GM12801 (cell line): ENCODE results near the gene SCMH1.

Source experiments
- TF ChIP-seq, protein P1 (sequence below): IDR thresholded peaks from one replicate; pipeline ENCODE4 v1.5.1; 2011; ENCODE audit warnings: control low read depth; ENCODE audit not compliant: insufficient read length; ENCODE audit errors: extremely low read depth

SCMH1 gene

GRCh38 chr1:41072051-41072450 lies 170.1 kb downstream of the SCMH1 start:
- TF ChIP-seq, protein P1, sequence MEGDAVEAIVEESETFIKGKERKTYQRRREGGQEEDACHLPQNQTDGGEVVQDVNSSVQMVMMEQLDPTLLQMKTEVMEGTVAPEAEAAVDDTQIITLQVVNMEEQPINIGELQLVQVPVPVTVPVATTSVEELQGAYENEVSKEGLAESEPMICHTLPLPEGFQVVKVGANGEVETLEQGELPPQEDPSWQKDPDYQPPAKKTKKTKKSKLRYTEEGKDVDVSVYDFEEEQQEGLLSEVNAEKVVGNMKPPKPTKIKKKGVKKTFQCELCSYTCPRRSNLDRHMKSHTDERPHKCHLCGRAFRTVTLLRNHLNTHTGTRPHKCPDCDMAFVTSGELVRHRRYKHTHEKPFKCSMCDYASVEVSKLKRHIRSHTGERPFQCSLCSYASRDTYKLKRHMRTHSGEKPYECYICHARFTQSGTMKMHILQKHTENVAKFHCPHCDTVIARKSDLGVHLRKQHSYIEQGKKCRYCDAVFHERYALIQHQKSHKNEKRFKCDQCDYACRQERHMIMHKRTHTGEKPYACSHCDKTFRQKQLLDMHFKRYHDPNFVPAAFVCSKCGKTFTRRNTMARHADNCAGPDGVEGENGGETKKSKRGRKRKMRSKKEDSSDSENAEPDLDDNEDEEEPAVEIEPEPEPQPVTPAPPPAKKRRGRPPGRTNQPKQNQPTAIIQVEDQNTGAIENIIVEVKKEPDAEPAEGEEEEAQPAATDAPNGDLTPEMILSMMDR = no peak

- TF ChIP-seq, protein P1 = no peak
Measured at GRCh38 chr1:41056907-41057306, 185.2 kb downstream of the SCMH1 start.

DNA sequence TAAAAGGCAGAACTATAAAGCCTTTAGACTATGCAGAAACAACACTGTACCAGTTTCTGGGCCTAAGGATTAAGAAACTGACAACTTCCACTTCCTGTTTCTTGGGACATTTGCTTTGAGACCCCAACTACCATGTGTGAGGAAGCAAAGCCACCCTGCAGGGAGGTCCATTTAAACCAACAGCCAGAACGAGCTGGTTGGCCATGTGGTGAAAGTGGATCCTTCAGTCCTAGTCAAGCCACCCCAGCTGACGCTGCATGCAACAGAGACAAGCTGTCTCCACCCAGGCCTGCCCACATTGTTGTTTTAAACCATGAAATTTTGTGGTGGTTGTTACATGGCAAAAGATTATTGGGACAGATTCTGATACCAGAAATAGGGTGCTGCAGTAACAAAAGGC lies 188.8 kb downstream of the SCMH1 start:
- TF ChIP-seq, protein P1 = no peak

GRCh38 chr1:41051022-41051421 lies 191.1 kb downstream of the SCMH1 start:
- TF ChIP-seq, protein P1 = no peak

GRCh38 chr1:41048540-41048939 lies 193.6 kb downstream of the SCMH1 start:
- TF ChIP-seq, protein P1 = no peak

DNA sequence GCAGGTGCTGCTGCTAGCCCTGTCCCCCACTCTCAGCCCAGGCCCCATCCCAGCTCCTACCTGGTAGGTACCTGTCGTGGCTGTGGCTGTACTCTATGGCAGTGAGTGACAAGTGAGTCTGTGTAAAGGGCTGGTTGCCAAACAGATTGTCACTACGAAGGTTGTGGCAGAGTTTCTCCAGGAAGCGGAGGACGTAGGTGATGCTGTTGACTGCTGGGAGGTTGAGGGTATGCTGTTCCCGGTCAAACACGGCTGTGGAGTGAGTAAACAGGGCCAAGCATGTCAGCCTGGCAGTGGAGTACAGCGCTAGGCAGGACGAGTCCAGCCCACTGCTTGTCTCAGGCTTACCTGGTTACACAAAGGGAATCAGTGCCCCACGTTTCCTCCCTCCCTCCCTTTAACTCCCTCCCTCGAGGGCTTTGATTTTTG lies 195.7 kb downstream of the SCMH1 start:
- TF ChIP-seq, protein P1 = no peak

DNA sequence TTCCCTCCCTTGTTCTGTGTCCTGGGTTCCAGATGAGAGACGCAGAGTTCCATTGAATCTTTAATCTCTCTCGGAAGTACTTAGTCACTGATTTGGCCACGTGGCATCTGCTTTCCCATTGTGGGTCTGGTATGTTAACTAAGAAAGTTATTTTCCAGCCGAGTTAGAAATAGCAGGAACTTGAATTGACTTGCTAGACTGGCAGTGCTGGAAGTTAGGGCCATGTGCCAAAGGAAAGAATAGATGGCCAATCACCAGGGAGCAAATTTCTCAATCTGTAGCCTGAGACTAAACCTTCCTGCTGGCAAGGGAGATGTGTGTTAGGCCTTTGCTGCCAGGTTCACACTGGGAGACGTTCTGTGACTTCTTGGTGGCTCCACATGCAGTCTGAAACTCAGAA lies 196.4 kb downstream of the SCMH1 start:
- TF ChIP-seq, protein P1 = no peak

DNA sequence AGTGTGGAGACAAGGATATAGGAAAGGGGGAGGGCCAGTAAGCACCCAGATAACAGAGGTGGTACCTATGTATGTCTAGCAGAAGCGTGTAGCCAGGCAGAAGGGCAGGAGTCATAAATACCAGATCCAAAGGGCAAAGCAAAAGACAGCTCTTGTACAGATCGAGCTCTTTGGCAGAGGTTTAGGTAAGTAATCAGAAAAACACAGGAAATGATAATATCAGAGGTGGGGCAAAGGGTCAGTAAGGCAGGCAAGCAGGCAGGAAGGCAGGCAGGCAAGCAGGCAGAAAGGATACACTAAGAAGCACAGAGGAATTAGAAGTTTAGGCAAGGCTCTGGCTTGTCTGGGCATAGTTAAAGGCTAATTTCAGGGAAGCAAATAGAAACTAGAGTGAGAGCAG lies 197.9 kb downstream of the SCMH1 start:
- TF ChIP-seq, protein P1 = no peak
